DND-41 (cell line): ENCODE results near the gene GALK2.

ENCODE experiments used
- ATAC-seq: fragments of 200-7000 bp; cut with Tn5 transposase; 3 replicates; pipeline ENCODE4 v1.9.1; 2021; ENCODE audit warnings: low read depth; ENCODE audit not compliant: insufficient read depth
- DNase-seq: peaks from one replicate; pipeline ENCODE4 v3.0.0-alpha.2; 2020
- H2AFZ ChIP-seq: 2 replicates; pipeline ENCODE4 v1.6.0; 2012; ENCODE audit warnings: low read depth, low read length
- H3K27ac ChIP-seq: 2 replicates; pipeline ENCODE4 v1.5.1; 2012; ENCODE audit warnings: low read length, inconsistent platforms
- H3K27me3 ChIP-seq: fragments of 200-600 bp; sonication (generic); 2 replicates; pipeline ENCODE4 v1.6.0; 2012; ENCODE audit warnings: low read length, mild to moderate bottlenecking, inconsistent platforms; ENCODE audit not compliant: insufficient read depth, poor library complexity
- H3K36me3 ChIP-seq: 2 replicates; pipeline ENCODE4 v1.5.1; 2012; ENCODE audit warnings: low read length, inconsistent platforms; ENCODE audit not compliant: insufficient read depth
- H3K4me1 ChIP-seq: 2 replicates; pipeline ENCODE4 v1.5.1; 2012; ENCODE audit warnings: mild to moderate bottlenecking, low read length; ENCODE audit not compliant: insufficient read depth
- H3K4me2 ChIP-seq: 2 replicates; pipeline ENCODE4 v1.6.0; 2012; ENCODE audit warnings: mild to moderate bottlenecking, moderate library complexity, low read length, inconsistent platforms; ENCODE audit not compliant: insufficient read depth
- H3K4me3 ChIP-seq, 2 experiments: fragments of 200-600 bp in 1 of 2; shearing (Covaris generic) in 1 of 2; 2 replicates each; pipeline ENCODE4 v1.5.1; 2012 to 2016; ENCODE audit warnings: inconsistent platforms in 2 of 2, low read length in 2 of 2, mild to moderate bottlenecking in 2 of 2, low read depth in 1 of 2, moderate library complexity in 1 of 2
- H3K79me2 ChIP-seq: 2 replicates; pipeline ENCODE4 v1.6.0; 2012; ENCODE audit warnings: low read length, inconsistent platforms; ENCODE audit not compliant: insufficient read depth
- H3K9ac ChIP-seq: 2 replicates; pipeline ENCODE4 v1.6.0; 2012; ENCODE audit warnings: low read depth, mild to moderate bottlenecking, inconsistent platforms, low read length, moderate library complexity
- H3K9me3 ChIP-seq: 2 replicates; pipeline ENCODE4 v1.5.1; 2012; ENCODE audit warnings: low read length, moderate library complexity, mild to moderate bottlenecking, inconsistent platforms; ENCODE audit not compliant: insufficient read depth, severe bottlenecking
- H4K20me1 ChIP-seq: 2 replicates; pipeline ENCODE4 v1.6.0; 2012; ENCODE audit warnings: low read length; ENCODE audit not compliant: insufficient read depth
- EZH2 ChIP-seq: IDR thresholded peaks from 3 replicates; pipeline ENCODE4 v1.6.1; 2012; ENCODE audit warnings: borderline replicate concordance, low read depth, mild to moderate bottlenecking, moderate library complexity, low read length, inconsistent platforms; ENCODE audit not compliant: severe bottlenecking
- TF ChIP-seq, protein P1 (sequence below): IDR thresholded peaks from 2 replicates; pipeline ENCODE4 v1.5.1; 2012; ENCODE audit warnings: borderline replicate concordance, low read length, moderate library complexity, mild to moderate bottlenecking; ENCODE audit not compliant: poor library complexity, severe bottlenecking; ENCODE audit errors: extremely low read depth

Gene GALK2

DNA sequence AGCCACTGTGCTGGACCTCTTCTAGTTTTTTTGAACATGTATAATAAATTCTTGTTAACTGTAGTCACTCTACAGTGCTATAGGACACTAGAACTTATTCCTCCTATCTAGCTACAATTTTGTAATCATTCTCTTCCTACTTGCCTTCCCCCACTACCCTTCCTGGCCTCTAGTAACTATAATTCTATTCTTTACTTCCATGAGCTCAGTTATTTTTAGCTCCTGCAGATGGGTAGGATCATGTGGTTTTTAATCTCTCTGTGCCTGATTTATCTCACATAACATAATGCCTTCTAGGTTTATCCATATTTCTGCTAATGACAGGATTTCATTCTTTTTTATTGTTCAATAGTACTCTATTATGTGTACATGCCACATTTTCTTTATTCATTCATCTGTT, 139.8 kb downstream of the GALK2 start:
- no peaks in the 10 kb centered on the region for H3K4me1 ChIP-seq
- no peak overlapping the region for H3K27ac ChIP-seq
- TF ChIP-seq EZH2: no peak
- TF ChIP-seq, protein P1, sequence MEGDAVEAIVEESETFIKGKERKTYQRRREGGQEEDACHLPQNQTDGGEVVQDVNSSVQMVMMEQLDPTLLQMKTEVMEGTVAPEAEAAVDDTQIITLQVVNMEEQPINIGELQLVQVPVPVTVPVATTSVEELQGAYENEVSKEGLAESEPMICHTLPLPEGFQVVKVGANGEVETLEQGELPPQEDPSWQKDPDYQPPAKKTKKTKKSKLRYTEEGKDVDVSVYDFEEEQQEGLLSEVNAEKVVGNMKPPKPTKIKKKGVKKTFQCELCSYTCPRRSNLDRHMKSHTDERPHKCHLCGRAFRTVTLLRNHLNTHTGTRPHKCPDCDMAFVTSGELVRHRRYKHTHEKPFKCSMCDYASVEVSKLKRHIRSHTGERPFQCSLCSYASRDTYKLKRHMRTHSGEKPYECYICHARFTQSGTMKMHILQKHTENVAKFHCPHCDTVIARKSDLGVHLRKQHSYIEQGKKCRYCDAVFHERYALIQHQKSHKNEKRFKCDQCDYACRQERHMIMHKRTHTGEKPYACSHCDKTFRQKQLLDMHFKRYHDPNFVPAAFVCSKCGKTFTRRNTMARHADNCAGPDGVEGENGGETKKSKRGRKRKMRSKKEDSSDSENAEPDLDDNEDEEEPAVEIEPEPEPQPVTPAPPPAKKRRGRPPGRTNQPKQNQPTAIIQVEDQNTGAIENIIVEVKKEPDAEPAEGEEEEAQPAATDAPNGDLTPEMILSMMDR: no peak
- H3K9me3 ChIP-seq: no peaks in the 10 kb centered on the region
- no peak overlapping the region for H3K9ac ChIP-seq
- DNase-seq (no peak), ATAC-seq (no peak)
- no peaks in the 10 kb centered on the region for H3K79me2 ChIP-seq
- peaks cover 9% of the 10 kb centered on the region; the same call in 1 of the 2 replicates for H3K36me3 ChIP-seq
- H3K4me3 ChIP-seq: no peak overlapping the region
- H2AFZ ChIP-seq: no peak overlapping the region
- no peak overlapping the region for H3K4me2 ChIP-seq
- H4K20me1 ChIP-seq: no peaks in the 10 kb centered on the region
- no peaks in the 10 kb centered on the region for H3K27me3 ChIP-seq

GRCh38 chr15:49313650-49314049, 143.6 kb downstream of the GALK2 start:
- Histone ChIP-seq H3K36me3 (peaks cover 1% of the 10 kb centered on the region; the same call in 1 of the 2 replicates), H3K9ac (no peak overlapping the region), H3K27ac (no peak overlapping the region), H3K4me1 (no peaks in the 10 kb centered on the region), H2AFZ (no peak overlapping the region), H3K4me2 (no peak overlapping the region), H3K27me3 (no peaks in the 10 kb centered on the region), H3K4me3 (no peak overlapping the region), H4K20me1 (no peaks in the 10 kb centered on the region), H3K9me3 (no peaks in the 10 kb centered on the region), H3K79me2 (no peaks in the 10 kb centered on the region)
- TF ChIP-seq, protein P1: no peak
- no peak for TF ChIP-seq EZH2
- DNase-seq (no peak), ATAC-seq (no peak)

- no peaks in the 10 kb centered on the region; the same call in 1 of the 2 replicates for H3K36me3 ChIP-seq
- no peak overlapping the region for H3K4me2 ChIP-seq
- no peaks in the 10 kb centered on the region for H3K27me3 ChIP-seq
- TF ChIP-seq, protein P1: no peak
- TF ChIP-seq EZH2: no peak
- no peak overlapping the region for H3K9ac ChIP-seq
- H2AFZ ChIP-seq: no peak overlapping the region
- H3K4me1 ChIP-seq: no peaks in the 10 kb centered on the region
- ATAC-seq: no peak
- no peak overlapping the region for H3K27ac ChIP-seq
- DNase-seq: no peak
- H3K79me2 ChIP-seq: no peaks in the 10 kb centered on the region
- H4K20me1 ChIP-seq: no peaks in the 10 kb centered on the region
- H3K9me3 ChIP-seq: no peaks in the 10 kb centered on the region
- no peak overlapping the region for H3K4me3 ChIP-seq
Observed at GRCh38 chr15:49314716-49315115, 144.7 kb downstream of the GALK2 start.

GRCh38 chr15:49315391-49315823, 145.4 kb downstream of the GALK2 start:
- no peak overlapping the region for H2AFZ ChIP-seq
- no peak overlapping the region for H3K4me2 ChIP-seq
- no peak overlapping the region for H3K9ac ChIP-seq
- no peak overlapping the region for H3K4me3 ChIP-seq
- no peak overlapping the region for H3K27ac ChIP-seq
- peaks cover 4% of the 10 kb centered on the region; the same call in 1 of the 2 replicates for H3K36me3 ChIP-seq
- H3K4me1 ChIP-seq: no peaks in the 10 kb centered on the region
- ATAC-seq: no peak
- no peaks in the 10 kb centered on the region for H4K20me1 ChIP-seq
- no peaks in the 10 kb centered on the region for H3K27me3 ChIP-seq
- H3K79me2 ChIP-seq: no peaks in the 10 kb centered on the region
- H3K9me3 ChIP-seq: no peaks in the 10 kb centered on the region
- TF ChIP-seq, protein P1: no peak
- no peak for TF ChIP-seq EZH2
- no peak for DNase-seq
